Common myeloid progenitor, CD34-positive (primary cell): ENCODE results near the gene PTPRT.

ENCODE experiments used
- CTCF ChIA-PET: fragments of 350-600 bp; sonication (Branson Sonifier 250); formaldehyde crosslinking; loops from one replicate; lab custom pipeline; 2021; ENCODE audit warnings: antibody characterized with exemption; lab: Charles Lee
- POLR2A ChIA-PET: fragments of 350-600 bp; sonication (Branson Sonifier 250); formaldehyde crosslinking; loops from one replicate; lab custom pipeline; 2021; ENCODE audit warnings: antibody characterized with exemption; lab: Charles Lee
- DNase-seq, 3 donors: peaks; one replicate each; pipeline versions ENCODE4 v3.0.0 to v3.0.0-alpha.2; 2013
- H3K27ac ChIP-seq, 2 experiments: 1 replicate in 1 of 2; 2 replicates in 1 of 2; pipeline ENCODE4 v1.7.0; 2013; ENCODE audit warnings: inconsistent platforms in 2 of 2, low read length in 2 of 2, mild to moderate bottlenecking in 2 of 2, low read depth in 1 of 2, moderate library complexity in 1 of 2; ENCODE audit not compliant: severe bottlenecking in 2 of 2, insufficient read depth in 1 of 2, poor library complexity in 1 of 2
- H3K27me3 ChIP-seq, 5 experiments: replicated peaks in 2 of 5; 1 replicate in 3 of 5; 2 replicates in 2 of 5; pipeline versions ENCODE4 v1.6.1 to v1.7.0; 2013; ENCODE audit warnings: low read length in 4 of 5, mild to moderate bottlenecking in 2 of 5, moderate library complexity in 2 of 5, inconsistent platforms in 1 of 5; ENCODE audit not compliant: insufficient read depth in 5 of 5, control insufficient read depth in 4 of 5
- H3K36me3 ChIP-seq, 4 experiments: 1 replicate in 2 of 4; 2 replicates in 2 of 4; pipeline versions ENCODE4 v1.6.1 to v1.7.0; 2013; ENCODE audit warnings: low read length in 3 of 4, control low read depth in 1 of 4, mild to moderate bottlenecking in 1 of 4; ENCODE audit not compliant: control insufficient read depth in 4 of 4, insufficient read depth in 4 of 4
- H3K4me1 ChIP-seq, 4 experiments: 1 replicate in 3 of 4; 2 replicates in 1 of 4; pipeline versions ENCODE4 v1.6.1 to v1.7.1; 2013; ENCODE audit warnings: low read length in 3 of 4, mild to moderate bottlenecking in 3 of 4, control low read depth in 1 of 4, inconsistent platforms in 1 of 4, moderate library complexity in 1 of 4; ENCODE audit not compliant: control insufficient read depth in 4 of 4, insufficient read depth in 4 of 4; ENCODE audit errors: control extremely low read depth in 1 of 4
- H3K4me3 ChIP-seq, 7 experiments: 1 replicate in 4 of 7; 2 replicates in 3 of 7; pipeline versions ENCODE4 v1.5.1 to v1.7.0; 2013; ENCODE audit warnings: mild to moderate bottlenecking in 7 of 7, low read length in 6 of 7, moderate library complexity in 6 of 7, inconsistent platforms in 2 of 7, low read depth in 2 of 7, control low read depth in 1 of 7; ENCODE audit not compliant: insufficient read depth in 4 of 7, control insufficient read depth in 1 of 7; ENCODE audit errors: extremely low read depth in 1 of 7
- H3K9me3 ChIP-seq, 5 experiments: 1 replicate in 4 of 5; 2 replicates in 1 of 5; pipeline versions ENCODE4 v1.6.1 to v1.7.1; 2013; ENCODE audit warnings: low read length in 4 of 5, mild to moderate bottlenecking in 2 of 5, inconsistent platforms in 1 of 5, low read depth in 1 of 5, moderate library complexity in 1 of 5; ENCODE audit not compliant: control insufficient read depth in 4 of 5, insufficient read depth in 2 of 5; ENCODE audit errors: control extremely low read depth in 1 of 5
- WGBS: methylation state at CpG from one replicate; pipeline ENCODE4 v1.1.5; 2013; ENCODE audit not compliant: insufficient coverage; 5-methylcytosine and 5-hydroxymethylcytosine counted together

Gene PTPRT

DNA sequence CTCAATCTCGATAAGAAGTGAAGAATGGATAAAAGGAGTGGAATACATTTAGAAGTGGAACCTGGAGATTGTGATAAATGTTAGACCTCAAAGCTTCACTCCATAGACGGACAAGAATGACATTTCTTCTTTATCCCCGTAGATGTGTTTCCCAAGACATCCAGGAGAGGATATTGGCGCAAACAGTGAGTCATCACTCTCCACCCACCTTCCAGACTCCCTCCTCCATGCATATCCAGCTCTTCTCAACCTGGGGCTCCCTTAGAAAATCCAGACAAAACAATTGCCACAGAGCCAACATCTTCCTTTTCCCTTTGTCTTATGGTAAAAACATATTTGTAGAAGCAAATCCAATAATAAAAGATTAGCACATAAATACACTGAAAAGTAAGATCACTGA is 586.1 kb downstream of the PTPRT start:
- peaks cover 0 to 4% (median 0%) of the 10 kb centered on the region in 4 experiments for H3K4me1 ChIP-seq
- 87% methylated on average over 3 of the region's 4 CpGs for WGBS
- ChIA-PET POLR2A (no interaction called here), CTCF (no interaction called here)
- H3K27me3 ChIP-seq: no peaks in the 10 kb centered on the region
- H3K36me3 ChIP-seq: no peaks in the 10 kb centered on the region
- no peak overlapping the region for H3K4me3 ChIP-seq
- DNase-seq: no peak
- no peak overlapping the region for H3K27ac ChIP-seq
- no peaks in the 10 kb centered on the region for H3K9me3 ChIP-seq

DNA sequence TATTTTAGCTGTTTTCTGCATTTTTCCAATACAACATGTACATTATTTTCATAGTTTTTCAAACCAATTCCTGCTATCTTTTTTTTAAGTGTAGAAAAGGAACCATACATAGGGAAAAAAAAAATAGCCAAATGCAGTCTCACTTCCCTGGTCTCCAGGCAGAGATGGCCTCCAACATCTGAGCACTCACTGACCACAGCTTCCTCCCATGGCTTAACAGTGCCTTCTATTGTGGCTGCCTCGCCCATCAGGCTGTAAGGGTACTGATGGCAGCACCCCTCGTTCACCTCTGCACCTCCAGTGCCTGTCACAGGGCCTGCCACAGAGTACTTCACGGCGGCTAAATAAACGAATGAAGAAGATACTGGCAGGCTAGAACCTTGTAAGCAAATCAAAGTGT is 591.1 kb downstream of the PTPRT start:
- ChIA-PET CTCF (no interaction called here), POLR2A (no interaction called here)

DNA sequence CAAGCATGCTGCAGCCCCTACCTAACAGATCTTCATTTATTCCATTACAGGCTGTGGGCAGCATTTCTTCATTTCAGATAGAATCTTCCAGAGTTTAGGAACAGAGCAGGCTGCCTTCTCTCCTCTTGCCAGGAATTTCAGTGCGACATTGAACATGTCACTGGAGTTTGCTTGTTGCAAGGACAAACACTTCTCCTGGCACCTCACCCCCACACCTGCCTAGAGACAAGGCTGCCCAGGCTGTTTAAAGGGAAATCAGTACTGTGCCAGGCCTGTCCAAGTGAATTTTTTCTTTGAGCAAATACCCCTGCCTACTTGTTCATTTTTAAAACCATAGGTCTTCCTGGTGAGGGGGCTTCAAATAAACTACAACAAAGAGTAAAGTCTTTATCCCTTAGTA is 594.1 kb downstream of the PTPRT start:
- ChIA-PET POLR2A (no interaction called here), CTCF (no interaction called here)
- Histone ChIP-seq H3K36me3 (no peaks in the 10 kb centered on the region), H3K4me3 (no peak overlapping the region), H3K9me3 (no peaks in the 10 kb centered on the region), H3K4me1 (peaks cover 0 to 6% (median 0%) of the 10 kb centered on the region in 4 experiments), H3K27me3 (no peaks in the 10 kb centered on the region), H3K27ac (no peak overlapping the region)
- no peak for DNase-seq
- WGBS: 100% methylated on average over 1 of the region's 1 CpG

More for the DNA sequence above, 591.1 kb downstream of the PTPRT start:
- H3K4me3 ChIP-seq: no peak overlapping the region
- H3K27me3 ChIP-seq: no peaks in the 10 kb centered on the region
- H3K4me1 ChIP-seq: peaks cover 0 to 6% (median 0%) of the 10 kb centered on the region in 4 experiments
- no peaks in the 10 kb centered on the region for H3K36me3 ChIP-seq
- WGBS: 17% methylated on average over 4 of the region's 5 CpGs
- H3K9me3 ChIP-seq: no peaks in the 10 kb centered on the region
- no peak overlapping the region for H3K27ac ChIP-seq
- DNase-seq: peak; percentile 7 to 58 (median 47)

DNA sequence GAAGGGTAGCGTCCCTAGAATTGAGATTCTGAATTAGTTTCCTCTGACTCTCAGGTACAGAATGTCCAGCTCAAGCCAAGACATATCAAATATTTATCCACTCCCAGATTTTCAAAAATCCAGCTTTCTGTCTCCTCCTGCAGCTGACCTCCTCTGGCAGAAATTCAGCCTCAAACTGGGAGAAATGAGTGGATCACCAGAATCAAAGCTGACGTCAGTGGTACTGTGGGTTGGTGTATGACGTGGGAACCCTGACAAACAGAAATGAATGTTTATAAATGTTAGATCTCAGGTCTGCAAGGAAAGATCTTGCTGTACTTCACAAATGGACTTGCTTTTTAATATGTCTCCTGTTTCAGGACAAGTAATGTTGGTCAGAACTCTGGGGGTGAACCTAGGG is 595.0 kb downstream of the PTPRT start:
- WGBS: 100% methylated on average over 1 of the region's 3 CpGs
- no peak for DNase-seq
- H3K4me3 ChIP-seq: no peak overlapping the region
- no peaks in the 10 kb centered on the region for H3K27me3 ChIP-seq
- H3K9me3 ChIP-seq: no peaks in the 10 kb centered on the region
- no peaks in the 10 kb centered on the region for H3K36me3 ChIP-seq
- CTCF ChIA-PET: no interaction called here
- H3K27ac ChIP-seq: no peak overlapping the region
- H3K4me1 ChIP-seq: peaks cover 0 to 6% (median 0%) of the 10 kb centered on the region in 4 experiments
- POLR2A ChIA-PET: no interaction called here

DNA sequence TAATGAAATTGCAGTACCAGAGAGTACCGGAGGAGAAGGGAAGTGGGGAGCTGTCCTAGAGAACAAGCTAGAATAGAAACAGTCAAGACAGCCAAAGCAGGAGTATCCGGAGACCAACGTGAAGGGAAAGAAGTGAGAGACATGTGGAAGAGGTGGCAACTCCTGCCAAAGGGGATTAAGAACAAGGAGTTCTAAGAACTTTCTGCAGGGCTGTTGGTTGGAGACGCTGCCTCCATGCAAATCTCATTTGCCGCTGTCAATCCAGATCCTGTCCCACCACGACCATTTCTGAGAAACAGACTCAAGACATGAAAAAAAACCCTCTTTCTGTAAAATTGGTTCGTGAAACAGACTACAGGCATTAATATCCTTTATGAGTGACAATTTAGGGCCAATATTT is 595.7 kb downstream of the PTPRT start:
- Histone ChIP-seq H3K4me3 (no peak overlapping the region), H3K27me3 (no peaks in the 10 kb centered on the region), H3K4me1 (peaks cover 0 to 5% (median 0%) of the 10 kb centered on the region in 4 experiments), H3K36me3 (no peaks in the 10 kb centered on the region), H3K27ac (no peak overlapping the region), H3K9me3 (no peaks in the 10 kb centered on the region)
- ChIA-PET POLR2A (no interaction called here), CTCF (no interaction called here)
- 88% methylated on average over 7 of the region's 7 CpGs for WGBS
- no peak for DNase-seq

DNA sequence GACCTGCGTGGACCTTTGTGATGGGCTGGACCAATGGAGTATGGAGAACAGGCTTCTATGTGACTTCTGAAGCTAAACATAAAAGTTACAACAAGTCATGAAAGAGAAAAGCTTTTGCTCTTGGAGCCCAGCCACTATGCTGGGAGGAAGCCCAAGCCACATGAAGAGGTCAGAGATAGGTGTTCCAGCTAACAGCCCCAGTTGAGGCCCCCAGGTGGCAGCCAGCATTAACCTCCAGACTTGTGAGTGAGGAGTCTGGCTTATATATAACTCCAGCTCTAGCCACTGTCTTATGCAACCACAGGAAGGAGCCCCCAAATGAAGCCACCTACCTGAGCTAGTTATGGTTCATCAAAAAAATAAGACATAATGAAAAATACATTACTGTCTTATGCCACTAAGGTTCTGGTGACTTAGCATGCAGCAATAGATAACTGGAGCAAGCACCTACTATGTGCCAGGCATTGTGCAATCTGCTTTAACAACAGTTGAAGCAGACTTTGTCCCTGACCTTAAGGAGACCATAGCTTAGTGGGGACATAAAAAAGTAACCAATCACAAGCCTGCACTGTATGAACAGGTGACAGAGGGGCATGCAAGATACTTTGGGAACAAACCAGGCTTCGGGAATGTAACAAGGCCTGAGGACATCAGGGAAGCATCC is 599.6 kb downstream of the PTPRT start:
- no peak for DNase-seq
- 85% methylated on average over 2 of the region's 2 CpGs for WGBS
- no peak overlapping the region for H3K27ac ChIP-seq
- ChIA-PET CTCF (no interaction called here), POLR2A (no interaction called here)
- no peaks in the 10 kb centered on the region for H3K4me1 ChIP-seq
- no peaks in the 10 kb centered on the region for H3K36me3 ChIP-seq
- no peaks in the 10 kb centered on the region for H3K9me3 ChIP-seq
- no peak overlapping the region for H3K4me3 ChIP-seq
- no peaks in the 10 kb centered on the region for H3K27me3 ChIP-seq

DNA sequence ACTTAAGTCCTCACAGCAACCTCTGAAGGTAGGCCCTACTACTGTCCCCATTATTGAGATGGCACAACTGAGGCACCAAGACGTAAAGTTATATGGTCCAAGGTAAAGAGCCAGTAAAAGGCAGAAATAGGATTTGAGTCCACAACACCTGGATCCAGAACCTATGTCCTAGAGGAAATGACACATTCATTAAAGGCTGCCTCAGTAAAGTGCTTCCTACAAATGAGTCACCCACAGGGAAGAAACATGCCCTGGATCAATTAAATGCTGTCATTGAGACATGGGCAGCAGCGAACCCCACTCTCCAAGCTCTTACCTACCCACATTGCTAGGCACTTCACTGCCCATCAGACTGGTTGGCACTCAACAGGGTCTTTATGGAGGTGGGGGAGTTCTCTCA is 600.9 kb downstream of the PTPRT start:
- DNase-seq: no peak
- Histone ChIP-seq H3K27ac (no peak overlapping the region), H3K9me3 (no peaks in the 10 kb centered on the region), H3K27me3 (no peaks in the 10 kb centered on the region), H3K36me3 (no peaks in the 10 kb centered on the region), H3K4me1 (no peaks in the 10 kb centered on the region), H3K4me3 (no peak overlapping the region)
- 100% methylated on average over 1 of the region's 2 CpGs for WGBS
- CTCF ChIA-PET: no interaction called here
- POLR2A ChIA-PET: no interaction called here
